ENCODE measurements around the gene EEF2.

DNA sequence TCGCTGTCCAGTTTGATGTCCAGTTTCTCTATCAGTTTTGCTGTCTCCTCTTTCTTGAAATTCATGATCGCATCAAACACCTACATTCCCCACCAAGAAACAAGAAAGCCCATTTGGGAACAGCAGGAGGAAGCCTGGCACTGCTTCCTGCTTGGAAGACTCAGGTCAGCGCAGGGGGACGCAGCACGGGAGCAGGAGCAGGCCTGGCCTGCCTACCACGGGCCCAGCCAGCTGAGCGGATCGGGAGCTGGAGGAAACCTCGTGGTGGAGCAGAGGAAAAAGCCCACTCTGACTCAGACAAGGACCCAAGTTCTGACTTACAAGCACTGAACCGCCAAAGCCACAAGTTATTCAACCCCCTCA lies 3.9 kb downstream of the EEF2 start:
- TF ChIP-seq, protein P1, sequence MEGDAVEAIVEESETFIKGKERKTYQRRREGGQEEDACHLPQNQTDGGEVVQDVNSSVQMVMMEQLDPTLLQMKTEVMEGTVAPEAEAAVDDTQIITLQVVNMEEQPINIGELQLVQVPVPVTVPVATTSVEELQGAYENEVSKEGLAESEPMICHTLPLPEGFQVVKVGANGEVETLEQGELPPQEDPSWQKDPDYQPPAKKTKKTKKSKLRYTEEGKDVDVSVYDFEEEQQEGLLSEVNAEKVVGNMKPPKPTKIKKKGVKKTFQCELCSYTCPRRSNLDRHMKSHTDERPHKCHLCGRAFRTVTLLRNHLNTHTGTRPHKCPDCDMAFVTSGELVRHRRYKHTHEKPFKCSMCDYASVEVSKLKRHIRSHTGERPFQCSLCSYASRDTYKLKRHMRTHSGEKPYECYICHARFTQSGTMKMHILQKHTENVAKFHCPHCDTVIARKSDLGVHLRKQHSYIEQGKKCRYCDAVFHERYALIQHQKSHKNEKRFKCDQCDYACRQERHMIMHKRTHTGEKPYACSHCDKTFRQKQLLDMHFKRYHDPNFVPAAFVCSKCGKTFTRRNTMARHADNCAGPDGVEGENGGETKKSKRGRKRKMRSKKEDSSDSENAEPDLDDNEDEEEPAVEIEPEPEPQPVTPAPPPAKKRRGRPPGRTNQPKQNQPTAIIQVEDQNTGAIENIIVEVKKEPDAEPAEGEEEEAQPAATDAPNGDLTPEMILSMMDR (IDR thresholded peaks at IDR 0.05) = no peak
- TF ChIP-seq POLR2AphosphoS5 (IDR thresholded peaks at IDR 0.05) = no peak
